Heart left ventricle (tissue), 16 donors: Measurements from ENCODE around the gene EHD1. TPM values are rescaled to one million over a fixed set of nuclear protein-coding genes. Genes with fewer than 3 reads are reported as not detected.

Source experiments
- ATAC-seq, 4 donors: fragments of 200-7000 bp; cut with Tn5 transposase; one replicate each; pipeline ENCODE4 v1.9.1; 2020 to 2022; ENCODE audit warnings: moderate library complexity in 4 of 4, mild to moderate bottlenecking in 3 of 4, moderate number of reproducible peaks in 1 of 4
- DNase-seq, 5 donors: peaks; one replicate each; pipeline ENCODE4 v3.0.0-alpha.2; 2020
- H3K27ac ChIP-seq, 12 donors: fragments of 200-600 bp; sonication (generic) in 4 of 12; one replicate each; pipeline versions ENCODE4 v1.5.0 to v1.8.0; 2016 to 2022; ENCODE audit warnings: mild to moderate bottlenecking in 2 of 12
- H3K27me3 ChIP-seq, 9 donors: fragments of 200-600 bp; sonication (generic) in 2 of 9; one replicate each; pipeline versions ENCODE4 v1.5.1 to v1.8.0; 2016 to 2022; ENCODE audit warnings: mild to moderate bottlenecking in 3 of 9
- H3K36me3 ChIP-seq, 9 donors: fragments of 200-600 bp; sonication (generic) in 2 of 9; one replicate each; pipeline versions ENCODE4 v1.5.0 to v1.8.0; 2018 to 2022; ENCODE audit warnings: mild to moderate bottlenecking in 2 of 9
- H3K4me1 ChIP-seq, 12 donors: fragments of 200-600 bp; sonication (generic) in 4 of 12; one replicate each; pipeline versions ENCODE4 v1.5.0 to v1.8.0; 2016 to 2022; ENCODE audit warnings: mild to moderate bottlenecking in 3 of 12
- H3K4me3 ChIP-seq, 12 donors: fragments of 200-600 bp; sonication (generic) in 4 of 12; one replicate each; pipeline versions ENCODE4 v1.5.0 to v1.8.0; 2017 to 2022; ENCODE audit warnings: mild to moderate bottlenecking in 9 of 12, moderate library complexity in 4 of 12
- H3K9me3 ChIP-seq, 12 donors: fragments of 200-600 bp; sonication (generic) in 4 of 12; one replicate each; pipeline versions ENCODE4 v1.5.0 to v1.8.0; 2016 to 2022; ENCODE audit warnings: mild to moderate bottlenecking in 1 of 12
- CTCF ChIP-seq, 12 donors: fragments of 200-600 bp; sonication (generic) in 4 of 12; IDR thresholded peaks; one replicate each; pipeline versions ENCODE4 v1.5.0 to v1.8.0; 2018 to 2022; ENCODE audit warnings: antibody characterized with exemption in 12 of 12, mild to moderate bottlenecking in 5 of 12
- POLR2A ChIP-seq, 2 donors: fragments of 450-650 bp; IDR thresholded peaks; one replicate each; pipeline ENCODE4 v1.6.1; 2017; ENCODE audit warnings: antibody characterized with exemption in 2 of 2, mild to moderate bottlenecking in 2 of 2, moderate library complexity in 2 of 2
- WGBS, 4 donors: extraction: QIAGEN DNeasy Blood & Tissue Kit in 2 of 4; methylation state at CpG; one replicate each; pipeline versions ENCODE4 v1.1.5 to v1.1.7; 2013 to 2018; 5-methylcytosine and 5-hydroxymethylcytosine counted together
- intact Hi-C, 10 donors: fragments of 100-400 bp; cut with DNase I; formaldehyde crosslinking; loops; one replicate each; pipeline versions ENCODE4 v1.11.1 to v1.14.2; 2022
- polyA plus RNA-seq, 2 donors: library from polyadenylated mRNA; stranded (reverse); fragments of 200-250 nt; gene quantifications; one replicate each; pipeline ENCODE4 v1.2.3, GENCODE V29; 2013
- total RNA-seq, 9 donors: library from RNA; depleted of rRNA in 2 of 9; stranded (reverse); fragments of >200 nt in 2 of 9; fragmentation: NEBNext Ultra II Directional in 3 of 9; extraction: Animal tissue kit (Norgen Biotek cat#: 25700) in 3 of 9; gene quantifications; one replicate each; pipeline versions ENCODE4 v1.1.0 to v1.2.4, GENCODE V29; 2016 to 2023
- donor health status: ischemic (EF 13 %, LVEDD 7.1; RV severe dilation, severe dysfunction).
- donor health status: healthy with polysubstance abuse.
- donor health status: DM: no; HTN: yes; CAD: no.
- donor health status: DM: no; HTN: no; CAD: no.
- donor health status: ischemic (EF 25% LVEDD 6.9; RV normal size, moderate dysfunction).
- donor health status: ischemic (EF 25% LVEDD 5.7; RV mildly dilated, moderate dysfunction).
- donor health status: healthy.
- donor health status: DM: yes; HTN: yes; CAD: no.
- donor health status: ischemic (EF 35%, LVEDD 5.7; RV mildly dilated, moderate dysfunction).
- donor health status: nonischemic (EF 11% LVEDD 7.7; RV severe dilation, severe dysfunction).
- donor health status: DM: yes; HTN: yes; CAD: no.
- donor health status: PGD.
- donor health status: ischemic (EF 29% LVEDD 5.4; RV normal size, mild dysfunction).
- donor health status: nonischemic (EF 23%, LVEDD 6.1; RV moderate dilation, normal function).

Gene EHD1
- total and polyA plus RNA-seq, 11 donors: 27.9 to 102 (median 58.0) TPM

- Histone ChIP-seq H3K9me3 (no peaks in the 10 kb centered on the region), H3K27me3 (no peaks in the 10 kb centered on the region), H3K4me3 (peak overlapping the region; percentile 56 to 100 (median 96)), H3K36me3 (peaks cover 0 to 37% (median 26%) of the 10 kb centered on the region in 9 donors), H3K27ac (peak overlapping the region; percentile 71 to 99 (median 96)), H3K4me1 (peaks cover 0 to 33% (median 23%) of the 10 kb centered on the region in 12 donors)
- DNase-seq (peak in 1 of 5 donors; percentile 33), ATAC-seq (peak in 1 of 4 donors; percentile 4)
- 1% methylated on average over 18 to 24 of the region's 24 CpGs for WGBS, 4 donors
- TF ChIP-seq CTCF (IDR thresholded peaks at IDR 0.05) (no peak), POLR2A (IDR thresholded peaks at IDR 0.05) (no peak)
- intact Hi-C loops: loop anchor here in 9 of 10 donors (1.0 to 10.0 kb wide), 9 partner anchors 52 to 200 kb away; partner anchors contain the start of genes ARL2 (in 6 of the 9), BATF2 (in 3 of the 9), FAU (in 1 of the 9) and MRPL49 (in 1 of the 9)
Measured at GRCh38 chr11:64924910-64925284, 46.5 kb upstream of the EHD1 start.

- DNase-seq (peak; percentile 96 to 97 (median 96)), ATAC-seq (peak; percentile 96 to 98 (median 98))
- H3K4me3 ChIP-seq: peak within 1 kb of the TSS; percentile 56 to 100 (median 96)
- H3K36me3 ChIP-seq: peaks cover 0 to 30% (median 20%) of the 10 kb centered on the region in 9 donors
- H3K9me3 ChIP-seq: no peaks in the 10 kb centered on the region
- H3K4me1 ChIP-seq: peaks cover 0 to 39% (median 25%) of the 10 kb centered on the region in 12 donors
- peak within 1 kb of the TSS; percentile 71 to 99 (median 96) for H3K27ac ChIP-seq
- H3K27me3 ChIP-seq: no peaks in the 10 kb centered on the region
- 0 to 4% (median 1%) methylated on average over 14 to 47 of the region's 47 CpGs for WGBS, 4 donors
- intact Hi-C loops: loop anchor here in 8 of 10 donors (1.0 to 10.0 kb wide), 7 partner anchors 71 to 201 kb away; partner anchors contain the start of genes ARL2 (in 5 of the 8), BATF2 (in 2 of the 8), FAU (in 1 of the 8) and MRPL49 (in 1 of the 8)
- no peak for TF ChIP-seq CTCF (IDR thresholded peaks at IDR 0.05)
- peak in 1 of 2 donors; percentile 87 for TF ChIP-seq POLR2A (IDR thresholded peaks at IDR 0.05)
Measured at GRCh38 chr11:64923944-64924909, 45.8 kb upstream of the EHD1 start, which contains the start of gene PPP2R5B. Gene PPP2R5B, plus strand, starts transcription at chr11:64924689. Its CDS starts 1,046 bp downstream, at chr11:64925735.

GRCh38 chr11:64923151-64923661 lies 44.8 kb upstream of the EHD1 start:
- DNase-seq (no peak), ATAC-seq (no peak)
- Histone ChIP-seq H3K36me3 (peaks cover 0 to 20% (median 9%) of the 10 kb centered on the region in 9 donors), H3K4me3 (peak overlapping the region in 7 of 12 donors; percentile 87 to 100 (median 95)), H3K27ac (peak overlapping the region in 7 of 12 donors; percentile 93 to 98 (median 96)), H3K4me1 (peaks cover 0 to 48% (median 30%) of the 10 kb centered on the region in 12 donors), H3K27me3 (no peaks in the 10 kb centered on the region), H3K9me3 (no peaks in the 10 kb centered on the region)
- intact Hi-C loops: loop anchor here in 6 of 10 donors (5.0 to 10.0 kb wide), 5 partner anchors 72 to 202 kb away; partner anchors contain the start of genes ARL2 (in 4 of the 6), BATF2 (in 1 of the 6), FAU (in 1 of the 6) and MRPL49 (in 1 of the 6)
- TF ChIP-seq POLR2A (IDR thresholded peaks at IDR 0.05) (no peak), CTCF (IDR thresholded peaks at IDR 0.05) (no peak)
- WGBS, 4 donors: 86 to 100% (median 90%) methylated on average over 3 to 11 of the region's 11 CpGs
